WTC11 (cell line): Measurements from ENCODE around the gene LPCAT1. TPM values are rescaled to one million over a fixed set of nuclear protein-coding genes. Genes with fewer than 3 reads are reported as not detected.

Source experiments
- ATAC-seq: fragments of 200-7000 bp; cut with Tn5 transposase; 2 replicates; pipeline ENCODE4 v1.10.0; 2021; ENCODE audit warnings: mild to moderate bottlenecking, moderate library complexity
- CTCF ChIA-PET: fragments of 300-600 bp; sonication (Branson Sonifier 250); formaldehyde crosslinking; loops from one replicate; lab custom pipeline; 2021; ENCODE audit warnings: antibody characterized with exemption; lab: Charles Lee
- POLR2A ChIA-PET: fragments of 350-600 bp; sonication (Branson Sonifier 250); formaldehyde crosslinking; loops from one replicate; lab custom pipeline; 2021; ENCODE audit warnings: antibody characterized with exemption; lab: Charles Lee
- DNase-seq: peaks from one replicate; pipeline ENCODE4 v3.0.0; 2021; ENCODE audit warnings: low spot score
- H3K27ac Mint-ChIP-seq: 2 replicates; pipeline ENCODE4 v1.8.0; 2021; ENCODE audit warnings: mixed read lengths
- H3K27me3 Mint-ChIP-seq: 2 replicates; pipeline ENCODE4 v1.8.0; 2021; ENCODE audit warnings: low read depth, mild to moderate bottlenecking, moderate library complexity, mixed read lengths
- H3K36me3 Mint-ChIP-seq: 2 replicates; pipeline ENCODE4 v1.8.0; 2021; ENCODE audit warnings: mixed read lengths
- H3K4me1 Mint-ChIP-seq: 2 replicates; pipeline ENCODE4 v1.8.0; 2022; ENCODE audit warnings: mixed read lengths
- H3K4me3 Mint-ChIP-seq: 2 replicates; pipeline ENCODE4 v1.8.0; 2021; ENCODE audit warnings: mild to moderate bottlenecking, moderate library complexity, mixed read lengths
- H3K9me3 Mint-ChIP-seq: 2 replicates; pipeline ENCODE4 v1.8.0; 2021; ENCODE audit warnings: mixed read lengths
- EMX1 ChIP-seq: fragments of 250-450 bp; sonication (Bioruptor Pico); IDR thresholded peaks from 2 replicates; pipeline ENCODE4 v1.8.0; 2021; ENCODE audit warnings: mild to moderate bottlenecking
- FOXP1 ChIP-seq: sonication (generic); formaldehyde crosslinking; IDR thresholded peaks from 2 replicates; pipeline ENCODE4 v1.8.0; 2022; ENCODE audit warnings: missing genetic modification reagents, mild to moderate bottlenecking, moderate library complexity, borderline replicate concordance
- GRHL2 ChIP-seq: fragments of 250-450 bp; sonication (Bioruptor Pico); IDR thresholded peaks from 2 replicates; pipeline ENCODE4 v1.8.0; 2022; ENCODE audit warnings: mild to moderate bottlenecking, moderate library complexity; ENCODE audit not compliant: insufficient replicate concordance, severe bottlenecking
- KAT7 ChIP-seq: sonication (generic); formaldehyde crosslinking; IDR thresholded peaks from 2 replicates; pipeline ENCODE4 v1.8.1; 2023; ENCODE audit warnings: missing genetic modification reagents, mild to moderate bottlenecking, borderline replicate concordance
- MXD4 ChIP-seq: fragments of 250-450 bp; sonication (Bioruptor Pico); IDR thresholded peaks from 2 replicates; pipeline ENCODE4 v1.8.0; 2021; ENCODE audit warnings: mild to moderate bottlenecking, moderate library complexity, borderline replicate concordance
- NR3C1 ChIP-seq: sonication (generic); formaldehyde crosslinking; conservative IDR thresholded peaks from 2 replicates; pipeline ENCODE4 v1.8.1; 2023; ENCODE audit warnings: low read depth, mild to moderate bottlenecking, missing genetic modification reagents
- RELA ChIP-seq: sonication (generic); formaldehyde crosslinking; IDR thresholded peaks from 2 replicates; pipeline ENCODE4 v1.8.1; 2022; ENCODE audit warnings: missing genetic modification reagents, mild to moderate bottlenecking, borderline replicate concordance
- TEAD4 ChIP-seq: sonication (generic); formaldehyde crosslinking; IDR thresholded peaks from 2 replicates; pipeline ENCODE4 v1.8.0; 2022; ENCODE audit warnings: mild to moderate bottlenecking, missing genetic modification reagents
- ZNF121 ChIP-seq: sonication (generic); formaldehyde crosslinking; IDR thresholded peaks from 2 replicates; pipeline ENCODE4 v1.8.0; 2023; ENCODE audit warnings: missing genetic modification reagents
- ZNF317 ChIP-seq: sonication (generic); formaldehyde crosslinking; IDR thresholded peaks from 2 replicates; pipeline ENCODE4 v1.8.1; 2023; ENCODE audit warnings: low read depth, mild to moderate bottlenecking, moderate library complexity, missing genetic modification reagents, borderline replicate concordance
- ZNF671 ChIP-seq: fragments of 250-450 bp; sonication (Bioruptor Pico); IDR thresholded peaks from 2 replicates; pipeline ENCODE4 v1.8.0; 2021; ENCODE audit warnings: mild to moderate bottlenecking
- total RNA-seq: library from RNA; stranded (reverse); gene quantifications from 3 replicates; pipeline ENCODE4 v1.2.3, GENCODE V29; 2021
- TF ChIP-seq, protein P1 (sequence below): sonication (generic); formaldehyde crosslinking; IDR thresholded peaks from 2 replicates; pipeline ENCODE4 v1.8.1; 2023; ENCODE audit warnings: mild to moderate bottlenecking, missing genetic modification reagents, borderline replicate concordance
- TF ChIP-seq, protein P2 (sequence below): sonication (generic); formaldehyde crosslinking; conservative IDR thresholded peaks from 2 replicates; pipeline ENCODE4 v1.8.1; 2022; ENCODE audit warnings: mild to moderate bottlenecking, missing genetic modification reagents
- TF ChIP-seq, protein P3 (sequence below): fragments of 250-450 bp; sonication (Bioruptor Pico); IDR thresholded peaks from 2 replicates; pipeline ENCODE4 v1.9.0; 2021; ENCODE audit warnings: mild to moderate bottlenecking
- TF ChIP-seq, protein P4 (sequence below): sonication (generic); formaldehyde crosslinking; IDR thresholded peaks from 2 replicates; pipeline ENCODE4 v1.8.1; 2022; ENCODE audit warnings: mild to moderate bottlenecking, moderate library complexity, missing genetic modification reagents
- TF ChIP-seq, protein P5 (sequence below): fragments of 250-450 bp; sonication (Bioruptor Pico); IDR thresholded peaks from 2 replicates; pipeline ENCODE4 v1.8.0; 2021; ENCODE audit warnings: mild to moderate bottlenecking
- TF ChIP-seq, protein P6 (sequence below): sonication (generic); formaldehyde crosslinking; IDR thresholded peaks from 2 replicates; pipeline ENCODE4 v1.8.0; 2022; ENCODE audit warnings: mild to moderate bottlenecking, missing genetic modification reagents

Gene LPCAT1
- total RNA-seq, 1 experiment from 2014 or later, result 206 TPM

DNA sequence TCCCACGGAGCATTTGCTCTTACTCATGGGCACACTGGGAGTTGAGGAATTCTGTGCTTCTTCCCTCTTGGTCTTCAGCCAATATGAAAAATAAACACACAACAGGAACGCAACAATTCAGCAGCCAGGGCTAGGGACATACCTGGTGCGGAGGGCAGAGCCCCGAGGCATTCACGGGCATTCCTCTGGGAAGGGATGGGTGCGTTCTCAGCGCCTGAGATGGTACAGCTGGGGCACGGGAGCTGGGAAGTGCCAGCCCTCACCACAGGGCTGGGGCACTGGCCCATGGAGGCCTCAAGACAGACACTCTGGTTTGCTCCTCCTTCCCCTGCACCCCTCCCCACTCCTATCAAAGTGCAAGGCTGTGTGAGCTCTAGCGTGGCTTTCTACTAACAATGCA lies 80.6 kb downstream of the LPCAT1 start:
- H3K9me3 Mint-ChIP-seq, result peaks cover 12% of the 10 kb centered on the region
- H3K4me3 Mint-ChIP-seq, result no peak overlapping the region; the same call in 1 of the 2 replicates
- H3K27ac Mint-ChIP-seq, result no peak overlapping the region
- H3K27me3 Mint-ChIP-seq, result peaks cover 66% of the 10 kb centered on the region
- POLR2A ChIA-PET, result no interaction called here
- no peak for ATAC-seq
- TF ChIP-seq, protein P1, sequence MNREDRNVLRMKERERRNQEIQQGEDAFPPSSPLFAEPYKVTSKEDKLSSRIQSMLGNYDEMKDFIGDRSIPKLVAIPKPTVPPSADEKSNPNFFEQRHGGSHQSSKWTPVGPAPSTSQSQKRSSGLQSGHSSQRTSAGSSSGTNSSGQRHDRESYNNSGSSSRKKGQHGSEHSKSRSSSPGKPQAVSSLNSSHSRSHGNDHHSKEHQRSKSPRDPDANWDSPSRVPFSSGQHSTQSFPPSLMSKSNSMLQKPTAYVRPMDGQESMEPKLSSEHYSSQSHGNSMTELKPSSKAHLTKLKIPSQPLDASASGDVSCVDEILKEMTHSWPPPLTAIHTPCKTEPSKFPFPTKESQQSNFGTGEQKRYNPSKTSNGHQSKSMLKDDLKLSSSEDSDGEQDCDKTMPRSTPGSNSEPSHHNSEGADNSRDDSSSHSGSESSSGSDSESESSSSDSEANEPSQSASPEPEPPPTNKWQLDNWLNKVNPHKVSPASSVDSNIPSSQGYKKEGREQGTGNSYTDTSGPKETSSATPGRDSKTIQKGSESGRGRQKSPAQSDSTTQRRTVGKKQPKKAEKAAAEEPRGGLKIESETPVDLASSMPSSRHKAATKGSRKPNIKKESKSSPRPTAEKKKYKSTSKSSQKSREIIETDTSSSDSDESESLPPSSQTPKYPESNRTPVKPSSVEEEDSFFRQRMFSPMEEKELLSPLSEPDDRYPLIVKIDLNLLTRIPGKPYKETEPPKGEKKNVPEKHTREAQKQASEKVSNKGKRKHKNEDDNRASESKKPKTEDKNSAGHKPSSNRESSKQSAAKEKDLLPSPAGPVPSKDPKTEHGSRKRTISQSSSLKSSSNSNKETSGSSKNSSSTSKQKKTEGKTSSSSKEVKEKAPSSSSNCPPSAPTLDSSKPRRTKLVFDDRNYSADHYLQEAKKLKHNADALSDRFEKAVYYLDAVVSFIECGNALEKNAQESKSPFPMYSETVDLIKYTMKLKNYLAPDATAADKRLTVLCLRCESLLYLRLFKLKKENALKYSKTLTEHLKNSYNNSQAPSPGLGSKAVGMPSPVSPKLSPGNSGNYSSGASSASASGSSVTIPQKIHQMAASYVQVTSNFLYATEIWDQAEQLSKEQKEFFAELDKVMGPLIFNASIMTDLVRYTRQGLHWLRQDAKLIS, result no peak
- TF ChIP-seq, protein P2, sequence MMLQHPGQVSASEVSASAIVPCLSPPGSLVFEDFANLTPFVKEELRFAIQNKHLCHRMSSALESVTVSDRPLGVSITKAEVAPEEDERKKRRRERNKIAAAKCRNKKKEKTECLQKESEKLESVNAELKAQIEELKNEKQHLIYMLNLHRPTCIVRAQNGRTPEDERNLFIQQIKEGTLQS (CRISPR knock-in tag), result no peak
- TF ChIP-seq, protein P3, sequence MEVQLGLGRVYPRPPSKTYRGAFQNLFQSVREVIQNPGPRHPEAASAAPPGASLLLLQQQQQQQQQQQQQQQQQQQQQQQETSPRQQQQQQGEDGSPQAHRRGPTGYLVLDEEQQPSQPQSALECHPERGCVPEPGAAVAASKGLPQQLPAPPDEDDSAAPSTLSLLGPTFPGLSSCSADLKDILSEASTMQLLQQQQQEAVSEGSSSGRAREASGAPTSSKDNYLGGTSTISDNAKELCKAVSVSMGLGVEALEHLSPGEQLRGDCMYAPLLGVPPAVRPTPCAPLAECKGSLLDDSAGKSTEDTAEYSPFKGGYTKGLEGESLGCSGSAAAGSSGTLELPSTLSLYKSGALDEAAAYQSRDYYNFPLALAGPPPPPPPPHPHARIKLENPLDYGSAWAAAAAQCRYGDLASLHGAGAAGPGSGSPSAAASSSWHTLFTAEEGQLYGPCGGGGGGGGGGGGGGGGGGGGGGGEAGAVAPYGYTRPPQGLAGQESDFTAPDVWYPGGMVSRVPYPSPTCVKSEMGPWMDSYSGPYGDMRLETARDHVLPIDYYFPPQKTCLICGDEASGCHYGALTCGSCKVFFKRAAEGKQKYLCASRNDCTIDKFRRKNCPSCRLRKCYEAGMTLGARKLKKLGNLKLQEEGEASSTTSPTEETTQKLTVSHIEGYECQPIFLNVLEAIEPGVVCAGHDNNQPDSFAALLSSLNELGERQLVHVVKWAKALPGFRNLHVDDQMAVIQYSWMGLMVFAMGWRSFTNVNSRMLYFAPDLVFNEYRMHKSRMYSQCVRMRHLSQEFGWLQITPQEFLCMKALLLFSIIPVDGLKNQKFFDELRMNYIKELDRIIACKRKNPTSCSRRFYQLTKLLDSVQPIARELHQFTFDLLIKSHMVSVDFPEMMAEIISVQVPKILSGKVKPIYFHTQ (CRISPR knock-in tag), result no peak
- TF ChIP-seq ZNF121 (CRISPR knock-in tag) (no peak), KAT7 (CRISPR knock-in tag) (no peak)
- TF ChIP-seq, all 79 proteins: peak for 0
- no peak for DNase-seq
- Mint-ChIP-seq H3K4me1 (peaks cover 4% of the 10 kb centered on the region), H3K36me3 (peaks cover 4% of the 10 kb centered on the region; the same call in 1 of the 2 replicates)
- CTCF ChIA-PET, result interaction anchor here (0.7 kb wide), 1 partner anchor 63 kb away, joined by 4 read pairs; no protein-coding TSS in a partner anchor

DNA sequence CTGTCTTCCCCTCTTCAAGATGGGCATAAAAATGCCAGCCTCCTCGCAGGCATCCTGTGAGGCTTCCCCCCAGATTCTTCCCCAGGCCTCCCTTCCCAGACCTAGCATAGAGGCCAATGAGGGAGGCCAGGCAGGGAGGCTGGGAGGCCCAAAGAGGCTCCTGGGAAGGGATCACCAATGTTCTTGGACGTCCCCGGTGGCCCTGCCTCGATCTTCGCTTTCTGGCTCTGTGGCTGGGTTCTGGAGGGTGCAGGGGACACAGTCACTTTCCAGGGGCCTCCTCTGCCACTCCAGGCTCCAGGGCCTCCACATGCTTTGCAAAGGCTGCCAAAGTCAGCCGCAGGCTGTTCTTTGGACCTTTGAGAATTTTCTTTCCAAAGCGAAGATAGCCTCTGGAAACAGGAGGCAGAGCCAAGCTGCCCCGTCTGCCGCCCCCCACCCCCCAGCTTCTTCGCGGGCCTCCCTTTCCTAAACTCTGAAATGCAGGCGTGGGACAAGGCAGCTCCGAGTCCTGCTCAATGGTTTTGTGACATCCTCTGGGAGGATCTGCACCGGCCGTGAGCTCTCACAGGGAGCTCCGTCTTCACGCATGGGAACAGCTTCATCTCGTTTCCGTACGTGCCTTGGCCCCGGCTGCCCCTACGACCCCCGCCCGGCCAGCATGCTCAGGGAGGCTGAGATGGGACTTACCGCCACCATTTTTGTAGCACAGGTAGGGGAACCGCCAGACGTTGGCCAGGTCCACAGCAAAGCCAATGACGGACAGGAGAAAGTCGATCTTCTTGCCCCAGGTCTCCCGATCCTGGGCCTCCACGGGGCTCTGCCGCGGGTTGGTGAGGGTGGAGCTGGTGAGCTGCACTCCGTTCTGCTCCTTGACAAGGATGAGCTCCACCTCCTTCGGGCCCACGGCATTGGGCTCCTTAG lies 81.3 kb downstream of the LPCAT1 start:
- peaks cover 62% of the 10 kb centered on the region for H3K27me3 Mint-ChIP-seq
- ATAC-seq (no peak), DNase-seq (no peak)
- CTCF ChIA-PET, result interaction anchor here (0.7 kb wide), 1 partner anchor 62 kb away, joined by 4 read pairs; no protein-coding TSS in a partner anchor
- H3K9me3 Mint-ChIP-seq, result peaks cover 12% of the 10 kb centered on the region
- H3K4me3 Mint-ChIP-seq, result no peak overlapping the region
- H3K27ac Mint-ChIP-seq, result no peak overlapping the region
- POLR2A ChIA-PET, result no interaction called here
- H3K36me3 Mint-ChIP-seq, result peaks cover 4% of the 10 kb centered on the region; the same call in 1 of the 2 replicates
- H3K4me1 Mint-ChIP-seq, result peaks cover 9% of the 10 kb centered on the region
- TF ChIP-seq RELA (CRISPR knock-in tag) (no peak), FOXP1 (CRISPR knock-in tag) (no peak), GRHL2 (no peak), MXD4 (no peak), TEAD4 (CRISPR knock-in tag) (no peak), ZNF671 (CRISPR knock-in tag) (no peak), EMX1 (CRISPR knock-in tag) (no peak), NR3C1 (CRISPR knock-in tag) (no peak), ZNF317 (CRISPR knock-in tag) (no peak)
- TF ChIP-seq, protein P4, sequence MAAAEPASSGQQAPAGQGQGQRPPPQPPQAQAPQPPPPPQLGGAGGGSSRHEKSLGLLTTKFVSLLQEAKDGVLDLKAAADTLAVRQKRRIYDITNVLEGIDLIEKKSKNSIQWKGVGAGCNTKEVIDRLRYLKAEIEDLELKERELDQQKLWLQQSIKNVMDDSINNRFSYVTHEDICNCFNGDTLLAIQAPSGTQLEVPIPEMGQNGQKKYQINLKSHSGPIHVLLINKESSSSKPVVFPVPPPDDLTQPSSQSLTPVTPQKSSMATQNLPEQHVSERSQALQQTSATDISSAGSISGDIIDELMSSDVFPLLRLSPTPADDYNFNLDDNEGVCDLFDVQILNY, result no peak
- TF ChIP-seq, protein P1, result no peak
- TF ChIP-seq, protein P5, sequence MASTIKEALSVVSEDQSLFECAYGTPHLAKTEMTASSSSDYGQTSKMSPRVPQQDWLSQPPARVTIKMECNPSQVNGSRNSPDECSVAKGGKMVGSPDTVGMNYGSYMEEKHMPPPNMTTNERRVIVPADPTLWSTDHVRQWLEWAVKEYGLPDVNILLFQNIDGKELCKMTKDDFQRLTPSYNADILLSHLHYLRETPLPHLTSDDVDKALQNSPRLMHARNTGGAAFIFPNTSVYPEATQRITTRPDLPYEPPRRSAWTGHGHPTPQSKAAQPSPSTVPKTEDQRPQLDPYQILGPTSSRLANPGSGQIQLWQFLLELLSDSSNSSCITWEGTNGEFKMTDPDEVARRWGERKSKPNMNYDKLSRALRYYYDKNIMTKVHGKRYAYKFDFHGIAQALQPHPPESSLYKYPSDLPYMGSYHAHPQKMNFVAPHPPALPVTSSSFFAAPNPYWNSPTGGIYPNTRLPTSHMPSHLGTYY (CRISPR knock-in tag), result no peak
- TF ChIP-seq, protein P6, sequence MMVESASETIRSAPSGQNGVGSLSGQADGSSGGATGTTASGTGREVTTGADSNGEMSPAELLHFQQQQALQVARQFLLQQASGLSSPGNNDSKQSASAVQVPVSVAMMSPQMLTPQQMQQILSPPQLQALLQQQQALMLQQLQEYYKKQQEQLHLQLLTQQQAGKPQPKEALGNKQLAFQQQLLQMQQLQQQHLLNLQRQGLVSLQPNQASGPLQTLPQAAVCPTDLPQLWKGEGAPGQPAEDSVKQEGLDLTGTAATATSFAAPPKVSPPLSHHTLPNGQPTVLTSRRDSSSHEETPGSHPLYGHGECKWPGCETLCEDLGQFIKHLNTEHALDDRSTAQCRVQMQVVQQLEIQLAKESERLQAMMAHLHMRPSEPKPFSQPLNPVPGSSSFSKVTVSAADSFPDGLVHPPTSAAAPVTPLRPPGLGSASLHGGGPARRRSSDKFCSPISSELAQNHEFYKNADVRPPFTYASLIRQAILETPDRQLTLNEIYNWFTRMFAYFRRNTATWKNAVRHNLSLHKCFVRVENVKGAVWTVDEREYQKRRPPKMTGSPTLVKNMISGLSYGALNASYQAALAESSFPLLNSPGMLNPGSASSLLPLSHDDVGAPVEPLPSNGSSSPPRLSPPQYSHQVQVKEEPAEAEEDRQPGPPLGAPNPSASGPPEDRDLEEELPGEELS (CRISPR knock-in tag), result no peak
